Panc1 (cell line): ENCODE data around the gene MRPL2.

Experiments used
- CTCF ChIP-seq: fragments of 450-650 bp; IDR thresholded peaks from 2 replicates; pipeline ENCODE4 v1.5.1; 2017; ENCODE audit warnings: mild to moderate bottlenecking
- POLR2AphosphoS5 ChIP-seq: IDR thresholded peaks from 2 replicates; pipeline ENCODE4 v1.6.1; 2012; ENCODE audit warnings: mild to moderate bottlenecking, low read depth, low read length, moderate library complexity
- TCF7L2 ChIP-seq: IDR thresholded peaks from 2 replicates; pipeline ENCODE4 v1.6.1; 2011; ENCODE audit warnings: mild to moderate bottlenecking, low read depth, low read length, inconsistent platforms

DNA sequence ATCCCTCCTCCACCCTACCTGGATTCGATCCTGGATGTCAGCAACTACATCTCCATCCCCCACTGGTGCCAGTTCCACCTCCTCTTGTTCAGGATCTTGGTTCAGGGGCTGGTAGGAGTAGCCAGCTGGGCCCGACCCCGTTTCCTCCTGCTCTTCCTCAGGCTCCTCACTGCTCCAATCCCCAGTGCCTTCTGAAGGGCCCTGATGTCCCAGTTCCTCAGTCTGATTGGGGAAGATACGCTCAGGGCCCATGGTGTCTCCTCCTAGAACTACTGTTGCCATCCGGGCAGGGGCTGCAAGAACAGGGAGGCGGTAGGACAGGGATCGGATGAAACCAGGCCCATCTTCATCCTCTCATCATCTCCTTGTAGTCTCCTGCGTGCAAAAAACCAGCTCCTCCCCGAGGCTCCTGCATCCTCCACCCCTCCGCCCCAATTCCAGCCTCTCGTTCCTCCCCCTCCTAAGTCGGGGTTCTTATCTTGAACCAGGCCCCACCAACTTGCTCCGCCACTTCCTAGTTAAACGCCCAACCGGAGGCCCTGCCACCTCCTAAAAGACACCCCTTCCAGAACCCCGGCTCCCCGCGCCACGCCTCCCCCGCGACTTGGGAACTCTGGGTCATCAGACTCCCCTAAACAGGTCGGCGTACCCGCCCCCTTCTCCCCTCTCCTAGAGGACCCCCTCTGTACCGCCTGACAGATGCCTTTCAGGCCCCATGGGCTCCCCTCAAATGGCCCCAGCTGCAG lies 46.0 kb downstream of the MRPL2 start:
- TF ChIP-seq CTCF = no peak
- no peak for TF ChIP-seq POLR2AphosphoS5
- no peak for TF ChIP-seq TCF7L2
